GM23338 (cell line): ENCODE data around the gene UBASH3B.

Experiments used
- CTCF ChIP-seq, 2 experiments: fragments of 200-600 bp in 1 of 2; sonication (generic) in 1 of 2; conservative IDR thresholded peaks; 2 replicates each; pipeline versions ENCODE4 v1.5.1 to v1.6.1; 2016 to 2017; ENCODE audit warnings: antibody characterized with exemption in 2 of 2, low read depth in 2 of 2, mild to moderate bottlenecking in 2 of 2, moderate library complexity in 1 of 2
- EZH2 ChIP-seq: fragments of 200-600 bp; sonication (generic); IDR thresholded peaks from one replicate; pipeline ENCODE4 v1.8.0; 2017; ENCODE audit warnings: antibody characterized with exemption, mild to moderate bottlenecking, low read depth; ENCODE audit not compliant: unreplicated experiment
- EZH2phosphoT487 ChIP-seq: fragments of 200-600 bp; sonication (generic); IDR thresholded peaks from one replicate; pipeline ENCODE4 v1.8.1; 2018; ENCODE audit warnings: antibody characterized with exemption; ENCODE audit not compliant: unreplicated experiment

- TF ChIP-seq EZH2phosphoT487 (no peak), EZH2 (no peak), CTCF (conservative IDR thresholded peaks at IDR 0.05; ENCODE audit: low read depth in 2 of 2) (no peak)
Observed at GRCh38 chr11:122696662-122697061, 41.1 kb downstream of the UBASH3B start.
